GM12891 (cell line): ENCODE results near the gene FERMT2.

Source experiments
- POLR2A ChIP-seq: IDR thresholded peaks from 2 replicates; pipeline ENCODE4 v1.6.1; 2011; ENCODE audit warnings: low read depth, low read length, control low read depth
- POLR2AphosphoS5 ChIP-seq: IDR thresholded peaks from 2 replicates; pipeline ENCODE4 v1.6.1; 2011; ENCODE audit warnings: low read depth, low read length, control low read depth
- TAF1 ChIP-seq: IDR thresholded peaks from 2 replicates; pipeline ENCODE4 v1.6.1; 2011; ENCODE audit warnings: low read depth, low read length, control low read depth

- TF ChIP-seq TAF1 (no peak), POLR2A (no peak), POLR2AphosphoS5 (no peak)
Measured at GRCh38 chr14:52929192-52929807, 21.6 kb downstream of the FERMT2 start.
